ENCODE data around the gene OSBPL6.
"Not testable (repeated sequence)": the region's sequence is repeated elsewhere in the genome, so short reads cannot be mapped to it uniquely, and the experiment has no call there.

Gene OSBPL6

DNA sequence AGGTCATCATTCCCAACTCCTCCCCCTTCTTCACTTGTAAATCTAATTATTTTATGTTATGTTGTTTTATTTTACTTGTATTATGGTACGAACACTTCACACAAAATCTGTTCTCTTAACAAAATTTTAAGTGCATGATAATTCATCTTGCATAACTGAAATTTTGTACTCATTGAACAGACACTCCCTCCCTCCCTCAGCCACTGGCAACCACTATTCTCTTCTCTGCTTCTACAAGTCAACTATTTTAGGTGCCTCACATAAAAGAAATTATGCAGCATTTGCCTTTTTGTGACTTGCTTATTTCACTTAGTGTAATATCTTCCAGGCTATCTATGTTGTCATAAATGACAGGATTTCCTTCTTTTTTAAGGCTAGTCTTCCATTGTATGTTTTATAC is 30.4 kb upstream of the OSBPL6 start:
- TF ChIP-seq EZH2phosphoT487 (IDR thresholded peaks at IDR 0.05; ENCODE audit: low read length): no peak
- TF ChIP-seq CTCF (IDR thresholded peaks at IDR 0.05; ENCODE audit: low read length): no peak
- no peak for TF ChIP-seq EZH2 (optimal IDR thresholded peaks at IDR 0.05; ENCODE audit: low read depth, low read length)
- no peaks in the 10 kb centered on the region for H3F3A ChIP-seq (ENCODE audit: insufficient read depth, low read length)
- no peak overlapping the region for H2AFZ ChIP-seq (ENCODE audit: low read length)
- no peaks in the 10 kb centered on the region for H3K79me2 ChIP-seq (ENCODE audit: low read length)
- no peak overlapping the region for H3K4me2 ChIP-seq (ENCODE audit: low read depth, low read length)
- no peaks in the 10 kb centered on the region for H3K9me2 ChIP-seq (replicated peaks; ENCODE audit: insufficient read depth, low read length)
- H3K27ac ChIP-seq (ENCODE audit: low read length): no peak overlapping the region
- H3K36me3 ChIP-seq (replicated peaks; ENCODE audit: insufficient read depth, low read length): no peaks in the 10 kb centered on the region
- H3K27me3 ChIP-seq (replicated peaks; ENCODE audit: insufficient read depth, low read length): no peaks in the 10 kb centered on the region
- H4K20me1 ChIP-seq (ENCODE audit: insufficient read depth, low read length): no peaks in the 10 kb centered on the region
- no peak for DNase-seq
- no peaks in the 10 kb centered on the region for H3K4me1 ChIP-seq (ENCODE audit: low read length)
- no peak overlapping the region for H3K4me3 ChIP-seq (ENCODE audit: low read length)
- no peaks in the 10 kb centered on the region for H3K9me3 ChIP-seq (replicated peaks; ENCODE audit: insufficient read depth, low read length)
- H3K9ac ChIP-seq (ENCODE audit: low read length): no peak overlapping the region

DNA sequence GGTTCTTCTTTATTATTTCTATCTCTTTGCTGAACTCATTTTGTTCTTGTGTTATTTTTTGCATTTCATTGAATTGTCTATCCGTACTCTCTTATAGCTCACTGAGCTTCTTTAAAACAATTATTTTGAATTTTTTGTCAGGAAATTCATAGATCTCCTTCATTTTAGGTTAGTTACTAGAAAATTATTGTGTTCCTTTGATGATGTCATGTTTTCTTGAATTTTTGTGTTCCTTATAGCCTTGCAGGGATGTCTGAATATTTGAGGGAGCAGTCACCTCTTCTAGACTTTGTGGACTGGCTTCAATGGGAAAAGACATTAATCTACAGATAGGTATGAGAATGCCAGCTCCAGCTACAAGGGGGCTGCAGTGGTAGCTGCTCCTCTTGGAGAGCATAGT is 20.7 kb upstream of the OSBPL6 start:
- Histone ChIP-seq H3K9me3 (replicated peaks; ENCODE audit: insufficient read depth, low read length) (no peaks in the 10 kb centered on the region), H3K4me3 (ENCODE audit: low read length) (no peak overlapping the region), H3K4me1 (ENCODE audit: low read length) (no peaks in the 10 kb centered on the region), H4K20me1 (ENCODE audit: insufficient read depth, low read length) (no peaks in the 10 kb centered on the region), H3F3A (ENCODE audit: insufficient read depth, low read length) (no peaks in the 10 kb centered on the region), H3K36me3 (replicated peaks; ENCODE audit: insufficient read depth, low read length) (no peaks in the 10 kb centered on the region), H3K79me2 (ENCODE audit: low read length) (no peaks in the 10 kb centered on the region), H3K27me3 (replicated peaks; ENCODE audit: insufficient read depth, low read length) (no peaks in the 10 kb centered on the region), H3K27ac (ENCODE audit: low read length) (no peak overlapping the region), H3K9me2 (replicated peaks; ENCODE audit: insufficient read depth, low read length) (no peaks in the 10 kb centered on the region), H2AFZ (ENCODE audit: low read length) (no peak overlapping the region), H3K9ac (ENCODE audit: low read length) (no peak overlapping the region), H3K4me2 (ENCODE audit: low read depth, low read length) (no peak overlapping the region)
- no peak for TF ChIP-seq EZH2 (optimal IDR thresholded peaks at IDR 0.05; ENCODE audit: low read depth, low read length)
- TF ChIP-seq CTCF (IDR thresholded peaks at IDR 0.05; ENCODE audit: low read length): no peak
- no peak for TF ChIP-seq EZH2phosphoT487 (IDR thresholded peaks at IDR 0.05; ENCODE audit: low read length)
- DNase-seq: no peak

- no peak overlapping the region for H3K4me3 ChIP-seq (ENCODE audit: low read length)
- no peaks in the 10 kb centered on the region for H3K79me2 ChIP-seq (ENCODE audit: low read length)
Measured at GRCh38 chr2:178177066-178177679, 17.1 kb upstream of the OSBPL6 start.

GRCh38 chr2:178180648-178181047 is 13.7 kb upstream of the OSBPL6 start:
- not testable (repeated sequence) for H3K4me1 ChIP-seq (ENCODE audit: low read length); H3K4me3 ChIP-seq (ENCODE audit: low read length)

More at GRCh38 chr2:178177066-178177679, 17.1 kb upstream of the OSBPL6 start:
- Histone ChIP-seq H4K20me1 (ENCODE audit: insufficient read depth, low read length) (no peaks in the 10 kb centered on the region), H3K4me1 (ENCODE audit: low read length) (no peaks in the 10 kb centered on the region), H3K9me3 (replicated peaks; ENCODE audit: insufficient read depth, low read length) (no peaks in the 10 kb centered on the region), H3K4me2 (ENCODE audit: low read depth, low read length) (no peak overlapping the region), H3K27me3 (replicated peaks; ENCODE audit: insufficient read depth, low read length) (no peaks in the 10 kb centered on the region), H3K36me3 (replicated peaks; ENCODE audit: insufficient read depth, low read length) (no peaks in the 10 kb centered on the region), H3K9me2 (replicated peaks; ENCODE audit: insufficient read depth, low read length) (no peaks in the 10 kb centered on the region), H2AFZ (ENCODE audit: low read length) (no peak overlapping the region), H3F3A (ENCODE audit: insufficient read depth, low read length) (no peaks in the 10 kb centered on the region), H3K27ac (ENCODE audit: low read length) (no peak overlapping the region), H3K9ac (ENCODE audit: low read length) (no peak overlapping the region)
- no peak for TF ChIP-seq CTCF (IDR thresholded peaks at IDR 0.05; ENCODE audit: low read length)
- no peak for TF ChIP-seq EZH2 (optimal IDR thresholded peaks at IDR 0.05; ENCODE audit: low read depth, low read length)
- no peak for TF ChIP-seq EZH2phosphoT487 (IDR thresholded peaks at IDR 0.05; ENCODE audit: low read length)
- no peak for DNase-seq

More at GRCh38 chr2:178180648-178181047, 13.7 kb upstream of the OSBPL6 start:
- not testable (repeated sequence) for H3F3A ChIP-seq (ENCODE audit: insufficient read depth, low read length); DNase-seq; H3K9me2 ChIP-seq (replicated peaks; ENCODE audit: insufficient read depth, low read length); H4K20me1 ChIP-seq (ENCODE audit: insufficient read depth, low read length); H3K27me3 ChIP-seq (replicated peaks; ENCODE audit: insufficient read depth, low read length); H3K9ac ChIP-seq (ENCODE audit: low read length); H3K36me3 ChIP-seq (replicated peaks; ENCODE audit: insufficient read depth, low read length); H3K4me2 ChIP-seq (ENCODE audit: low read depth, low read length); H3K27ac ChIP-seq (ENCODE audit: low read length); H2AFZ ChIP-seq (ENCODE audit: low read length); H3K9me3 ChIP-seq (replicated peaks; ENCODE audit: insufficient read depth, low read length); H3K79me2 ChIP-seq (ENCODE audit: low read length)
